K562 (cell line): ENCODE data around the gene LDLRAD3. TPM values are rescaled to one million over a fixed set of nuclear protein-coding genes. Genes with fewer than 3 reads are reported as not detected.
A peak's percentile ranks its signal among the peaks of the same experiment; 100 is the strongest.

Experiments
- ATF1 ChIP-seq, 2 experiments: fragments of 450-650 bp in 1 of 2; IDR thresholded peaks; 2 replicates each; pipeline ENCODE4 v1.6.1; 2016; ENCODE audit warnings: missing compliant biosample characterization in 1 of 2, missing genetic modification characterization in 1 of 2
- CC2D1A ChIP-seq: fragments of 450-650 bp; IDR thresholded peaks from 2 replicates; pipeline ENCODE4 v1.6.1; 2017; ENCODE audit warnings: mild to moderate bottlenecking
- CHAMP1 ChIP-seq: fragments of 450-650 bp; IDR thresholded peaks from 2 replicates; pipeline ENCODE4 v1.6.1; 2016; ENCODE audit warnings: mild to moderate bottlenecking
- HBP1 ChIP-seq: fragments of 450-650 bp; formaldehyde crosslinking; IDR thresholded peaks from 2 replicates; pipeline ENCODE4 v1.4.0; 2022; ENCODE audit warnings: missing genetic modification characterization
- HDAC1 ChIP-seq, 2 experiments: fragments of 450-650 bp; IDR thresholded peaks; 2 replicates each; pipeline ENCODE4 v1.6.1; 2016 to 2017; ENCODE audit warnings: inconsistent platforms in 1 of 2, mild to moderate bottlenecking in 1 of 2, moderate library complexity in 1 of 2
- KAT8 ChIP-seq: fragments of 450-650 bp; IDR thresholded peaks from 2 replicates; pipeline ENCODE4 v1.6.1; 2016; ENCODE audit warnings: low read depth, mild to moderate bottlenecking
- PREB ChIP-seq: sonication (generic); formaldehyde crosslinking; IDR thresholded peaks from 2 replicates; pipeline ENCODE4 v1.8.1; 2023; ENCODE audit warnings: mild to moderate bottlenecking, missing genetic modification reagents
- RBM15 ChIP-seq: fragments of 200-400 bp; formaldehyde crosslinking; IDR thresholded peaks from 2 replicates; pipeline ENCODE4 v1.6.1; 2018; ENCODE audit warnings: mild to moderate bottlenecking, low read length, moderate library complexity; ENCODE audit not compliant: insufficient read depth
- SOX6 ChIP-seq: fragments of 450-650 bp; IDR thresholded peaks from 2 replicates; pipeline ENCODE4 v1.6.1; 2014; ENCODE audit warnings: mild to moderate bottlenecking
- TSHZ1 ChIP-seq: fragments of 250-450 bp; sonication (Bioruptor Pico); IDR thresholded peaks from 2 replicates; pipeline ENCODE4 v1.4.0; 2020; ENCODE audit warnings: mild to moderate bottlenecking, moderate library complexity
- VEZF1 ChIP-seq: fragments of 200-800 bp; sonication (Bioruptor generic); IDR thresholded peaks from 2 replicates; pipeline ENCODE4 v1.6.1; 2017; ENCODE audit warnings: missing genetic modification characterization, missing compliant biosample characterization
- WHSC1 ChIP-seq: IDR thresholded peaks from one replicate; pipeline ENCODE4 v1.6.1; 2012; ENCODE audit warnings: low read length, control low read depth, inconsistent platforms
- ZBTB12 ChIP-seq: fragments of 250-450 bp; sonication (Bioruptor Pico); IDR thresholded peaks from 2 replicates; pipeline ENCODE4 v1.4.0; 2020
- ZNF263 ChIP-seq: sonication (generic); formaldehyde crosslinking; IDR thresholded peaks from 2 replicates; pipeline ENCODE4 v1.8.0; 2022; ENCODE audit warnings: mild to moderate bottlenecking, missing genetic modification reagents, borderline replicate concordance
- ZNF282 ChIP-seq: sonication (generic); formaldehyde crosslinking; IDR thresholded peaks from 2 replicates; pipeline ENCODE4 v1.8.1; 2023; ENCODE audit warnings: missing genetic modification reagents
- ZNF79 ChIP-seq: fragments of 250-450 bp; sonication (Bioruptor Pico); IDR thresholded peaks from 2 replicates; pipeline ENCODE4 v1.4.0; 2020; ENCODE audit warnings: low read depth, mild to moderate bottlenecking, moderate library complexity
- polyA plus RNA-seq, 8 experiments: library from polyadenylated mRNA; depleted of rRNA in 4 of 8; stranded (reverse) in 5 of 8; unstranded in 3 of 8; fragments of >200 nt; fragmentation: Nextera tagmentation in 2 of 8; fragmentation: Illumina TruSeq in 1 of 8; extraction: Ambion mirVana in 2 of 8; extraction: Trizol in 1 of 8; gene quantifications; 2 replicates each; pipeline versions ENCODE4 v1.2.1 to v1.2.3, GENCODE V29; 2011 to 2014; ENCODE audit warnings: inconsistent platforms in 1 of 8, missing spikeins in 1 of 8
- total RNA-seq, 7 experiments: library from RNA; depleted of rRNA in 6 of 7; stranded (reverse); fragments of >200 nt in 6 of 7; fragmentation: Illumina TruSeq in 2 of 7; extraction: Trizol in 2 of 7; gene quantifications; 2 replicates each; pipeline versions ENCODE4 v1.2.1 to v1.2.3, GENCODE V29; 2011 to 2021; ENCODE audit warnings: low replicate concordance in 1 of 7

The LDLRAD3 gene
- total and polyA plus RNA-seq, 9 of the 15 experiments (the other 6 are each of a cell fraction or from before 2014, with no cell fraction given): 0.73 to 7.2 (median 3.5) TPM

GRCh38 chr11:35943713-35944502, at the start of gene LDLRAD3 (continued):
- no peak for TF ChIP-seq CC2D1A
- no peak for TF ChIP-seq ZBTB12 (CRISPR knock-in tag)
- TF ChIP-seq PREB (CRISPR knock-in tag): no peak
- TF ChIP-seq ZNF79 (CRISPR knock-in tag): no peak
- TF ChIP-seq SOX6: no peak
- TF ChIP-seq HBP1 (CRISPR knock-in tag): no peak
- no peak for TF ChIP-seq TSHZ1 (CRISPR knock-in tag)
- TF ChIP-seq VEZF1 (CRISPR knock-in tag): peak; percentile 85
- TF ChIP-seq KAT8: no peak
- TF ChIP-seq RBM15: no peak
- 0 out of 4 replicates have a peak, but pooled peaks of 1 of the 2 experiments have one; percentile 11 for TF ChIP-seq HDAC1 (IDR thresholded peaks at IDR 0.05)
- TF ChIP-seq ZNF263 (CRISPR knock-in tag): no peak
- TF ChIP-seq ATF1 (CRISPR knock-in tag; IDR thresholded peaks at IDR 0.05): no peak
- TF ChIP-seq ATF1 (tag; IDR thresholded peaks at IDR 0.05): no peak
- no peak for TF ChIP-seq WHSC1
- TF ChIP-seq CHAMP1: no peak
- no peak for TF ChIP-seq ZNF282 (CRISPR knock-in tag)
